SK-N-DZ (cell line): ENCODE measurements around the gene GNRHR.
"Not testable (repeated sequence)": the region's sequence is repeated elsewhere in the genome, so short reads cannot be mapped to it uniquely, and the experiment has no call there.

Source experiments
- DNase-seq: peaks from one replicate; pipeline ENCODE4 v3.0.0-alpha.2; 2015; ENCODE audit warnings: low spot score

Gene GNRHR

GRCh38 chr4:67730511-67730910 lies 23.7 kb downstream of the GNRHR start:
- DNase-seq = not testable (repeated sequence)

- DNase-seq = no peak
Observed at GRCh38 chr4:67727124-67727850, 26.9 kb downstream of the GNRHR start.

- no peak for DNase-seq
Observed at GRCh38 chr4:67725981-67726380, 28.2 kb downstream of the GNRHR start.

- DNase-seq = no peak
Observed at GRCh38 chr4:67725132-67725531, 29.1 kb downstream of the GNRHR start.

- no peak for DNase-seq
Observed at GRCh38 chr4:67723949-67724348, 30.2 kb downstream of the GNRHR start.

- no peak for DNase-seq
Observed at GRCh38 chr4:67723341-67723740, 30.8 kb downstream of the GNRHR start.

GRCh38 chr4:67721770-67722597 lies 32.2 kb downstream of the GNRHR start:
- DNase-seq = no peak

- no peak for DNase-seq
Observed at GRCh38 chr4:67721315-67721769, 32.8 kb downstream of the GNRHR start.

GRCh38 chr4:67719953-67720617 lies 34.1 kb downstream of the GNRHR start:
- no peak for DNase-seq

GRCh38 chr4:67718848-67719247 lies 35.3 kb downstream of the GNRHR start:
- DNase-seq = no peak

- no peak for DNase-seq
Observed at GRCh38 chr4:67717586-67717985, 36.6 kb downstream of the GNRHR start.

GRCh38 chr4:67714955-67715354 lies 39.2 kb downstream of the GNRHR start:
- DNase-seq = no peak

- DNase-seq = no peak
Observed at GRCh38 chr4:67714248-67714583, 40.0 kb downstream of the GNRHR start.

GRCh38 chr4:67713529-67714247 lies 40.5 kb downstream of the GNRHR start:
- no peak for DNase-seq

GRCh38 chr4:67712650-67713528 lies 41.3 kb downstream of the GNRHR start:
- DNase-seq = no peak

- DNase-seq = no peak
Observed at GRCh38 chr4:67712000-67712625, 42.1 kb downstream of the GNRHR start.

GRCh38 chr4:67706682-67707081 lies 47.5 kb downstream of the GNRHR start:
- not testable (repeated sequence) for DNase-seq

GRCh38 chr4:67704843-67705242 lies 49.3 kb downstream of the GNRHR start:
- DNase-seq = no peak

- no peak for DNase-seq
Observed at GRCh38 chr4:67702166-67702565, 52.0 kb downstream of the GNRHR start.

- no peak for DNase-seq
Observed at GRCh38 chr4:67701517-67701850, 52.7 kb downstream of the GNRHR start.
